H9 (cell line): ENCODE measurements around the gene DPYD. TPM values are rescaled to one million over a fixed set of nuclear protein-coding genes. Genes with fewer than 3 reads are reported as not detected.

Experiments
- DNase-seq: peaks from one replicate; pipeline ENCODE4 v3.0.0-alpha.2; 2017
- H2AFZ ChIP-seq: one replicate; pipeline ENCODE4 v1.6.1; 2013; ENCODE audit warnings: mild to moderate bottlenecking, low read length, control low read depth, moderate library complexity
- H2AK5ac ChIP-seq: 2 replicates; pipeline ENCODE4 v1.6.1; 2013; ENCODE audit warnings: low read length, control low read depth, mixed read lengths; ENCODE audit not compliant: insufficient read length
- H2BK120ac ChIP-seq: one replicate; pipeline ENCODE4 v1.6.1; 2013; ENCODE audit warnings: low read depth, mild to moderate bottlenecking, low read length, control low read depth, inconsistent platforms; ENCODE audit not compliant: poor library complexity, severe bottlenecking
- H2BK12ac ChIP-seq: 2 replicates; pipeline ENCODE4 v1.6.1; 2013; ENCODE audit warnings: low read length, control low read depth, mixed read lengths, low read depth; ENCODE audit not compliant: insufficient read length
- H2BK15ac ChIP-seq: 2 replicates; pipeline ENCODE4 v1.6.1; 2013; ENCODE audit warnings: low read depth, low read length, control low read depth
- H2BK20ac ChIP-seq: one replicate; pipeline ENCODE4 v1.6.1; 2013; ENCODE audit warnings: low read depth, mild to moderate bottlenecking, low read length, control low read depth, inconsistent platforms; ENCODE audit not compliant: poor library complexity, severe bottlenecking
- H2BK5ac ChIP-seq: 2 replicates; pipeline ENCODE4 v1.6.1; 2013; ENCODE audit warnings: low read length, control low read depth, mixed read lengths; ENCODE audit not compliant: insufficient read length
- H3K14ac ChIP-seq: 2 replicates; pipeline ENCODE4 v1.6.1; 2013; ENCODE audit warnings: low read length, control low read depth; ENCODE audit not compliant: insufficient read depth
- H3K18ac ChIP-seq: 2 replicates; pipeline ENCODE4 v1.6.1; 2013; ENCODE audit warnings: low read depth, mild to moderate bottlenecking, mixed read lengths, low read length, control low read depth; ENCODE audit not compliant: insufficient read length
- H3K23ac ChIP-seq: 2 replicates; pipeline ENCODE4 v1.6.1; 2013; ENCODE audit warnings: low read length, control low read depth, mixed read lengths, low read depth; ENCODE audit not compliant: insufficient read length
- H3K23me2 ChIP-seq: 2 replicates; pipeline ENCODE4 v1.6.1; 2013; ENCODE audit warnings: low read depth, mild to moderate bottlenecking, mixed read lengths, low read length, control low read depth; ENCODE audit not compliant: insufficient read length, poor library complexity, severe bottlenecking
- H3K27ac ChIP-seq: 2 replicates; pipeline ENCODE4 v1.5.1; 2013; ENCODE audit warnings: low read length, control low read depth, mixed read lengths, low read depth; ENCODE audit not compliant: insufficient read length
- H3K27me3 ChIP-seq: 2 replicates; pipeline ENCODE4 v1.6.1; 2013; ENCODE audit warnings: low read length, control low read depth, inconsistent platforms; ENCODE audit not compliant: insufficient read depth
- H3K4ac ChIP-seq: 2 replicates; pipeline ENCODE4 v1.6.1; 2013; ENCODE audit warnings: low read depth, mild to moderate bottlenecking, control low read depth, inconsistent platforms, low read length, moderate library complexity
- H3K4me1 ChIP-seq: 2 replicates; pipeline ENCODE4 v1.6.1; 2013; ENCODE audit warnings: low read length, control low read depth, inconsistent platforms; ENCODE audit not compliant: insufficient read depth
- H3K4me2 ChIP-seq: 2 replicates; pipeline ENCODE4 v1.6.1; 2013; ENCODE audit warnings: low read length, control low read depth, mixed read lengths; ENCODE audit not compliant: insufficient read length, insufficient read depth
- H3K56ac ChIP-seq: 2 replicates; pipeline ENCODE4 v1.6.1; 2013; ENCODE audit warnings: low read depth, mild to moderate bottlenecking, mixed read lengths, low read length, control low read depth; ENCODE audit not compliant: insufficient read length
- H3K79me1 ChIP-seq: 2 replicates; pipeline ENCODE4 v1.6.1; 2013; ENCODE audit warnings: low read depth, mild to moderate bottlenecking, moderate library complexity, low read length, control low read depth, inconsistent platforms; ENCODE audit not compliant: insufficient read depth, poor library complexity, severe bottlenecking
- H3K79me2 ChIP-seq: 2 replicates; pipeline ENCODE4 v1.6.1; 2013; ENCODE audit warnings: low read length, control low read depth, inconsistent platforms; ENCODE audit not compliant: insufficient read depth
- H3K9ac ChIP-seq: 2 replicates; pipeline ENCODE4 v1.6.1; 2013; ENCODE audit warnings: low read length, control low read depth, mixed read lengths; ENCODE audit not compliant: insufficient read length; ENCODE audit errors: extremely low read depth
- H3K9me3 ChIP-seq: one replicate; pipeline ENCODE4 v1.6.1; 2013; ENCODE audit warnings: low read depth, low read length, inconsistent platforms; ENCODE audit not compliant: control insufficient read depth
- H3T11ph ChIP-seq: one replicate; pipeline ENCODE4 v1.6.1; 2013; ENCODE audit warnings: mild to moderate bottlenecking, low read length, control low read depth, inconsistent platforms
- H4K20me1 ChIP-seq: one replicate; pipeline ENCODE4 v1.6.1; 2013; ENCODE audit not compliant: control insufficient read depth, insufficient read length, insufficient read depth
- H4K5ac ChIP-seq: 2 replicates; pipeline ENCODE4 v1.6.1; 2013; ENCODE audit warnings: low read depth, mild to moderate bottlenecking, mixed read lengths, low read length, control low read depth; ENCODE audit not compliant: insufficient read length
- H4K8ac ChIP-seq: replicated peaks from 2 replicates; pipeline ENCODE4 v1.6.1; 2013; ENCODE audit warnings: low read length, control low read depth, mixed read lengths, low read depth; ENCODE audit not compliant: insufficient read length
- H4K91ac ChIP-seq: 2 replicates; pipeline ENCODE4 v1.6.1; 2013; ENCODE audit warnings: low read depth, mild to moderate bottlenecking, moderate library complexity, mixed read lengths, low read length, control low read depth; ENCODE audit not compliant: insufficient read length
- H3K27ac Mint-ChIP-seq, 3 experiments: 2 replicates in 2 of 3; 3 replicates in 1 of 3; pipeline ENCODE4 v1.8.0; 2020 to 2021; ENCODE audit warnings: mixed read lengths in 3 of 3, mild to moderate bottlenecking in 1 of 3, moderate library complexity in 1 of 3
- H3K27me3 Mint-ChIP-seq: 2 replicates; pipeline ENCODE4 v1.8.0; 2021; ENCODE audit warnings: low read depth, mild to moderate bottlenecking, moderate library complexity, mixed read lengths
- H3K36me3 Mint-ChIP-seq, 3 experiments: 2 replicates in 2 of 3; 3 replicates in 1 of 3; pipeline ENCODE4 v1.8.0; 2020 to 2021; ENCODE audit warnings: low read depth in 3 of 3, mixed read lengths in 3 of 3; ENCODE audit not compliant: insufficient read depth in 1 of 3
- H3K4me1 Mint-ChIP-seq, 2 experiments: 2 replicates each; pipeline ENCODE4 v1.8.0; 2020; ENCODE audit warnings: mixed read lengths in 2 of 2
- H3K4me3 Mint-ChIP-seq, 2 experiments: 2 replicates in 1 of 2; 3 replicates in 1 of 2; pipeline ENCODE4 v1.8.0; 2020 to 2021; ENCODE audit warnings: mild to moderate bottlenecking in 2 of 2, mixed read lengths in 2 of 2, moderate library complexity in 1 of 2
- H3K9me3 Mint-ChIP-seq, 2 experiments: 2 replicates in 1 of 2; 3 replicates in 1 of 2; pipeline ENCODE4 v1.8.0; 2020; ENCODE audit warnings: mild to moderate bottlenecking in 2 of 2, mixed read lengths in 2 of 2, moderate library complexity in 1 of 2
- CTCF ChIP-seq: fragments of 200-600 bp; sonication (generic); conservative IDR thresholded peaks from 3 replicates; pipeline ENCODE4 v1.8.0; 2021; ENCODE audit warnings: antibody characterized with exemption, mild to moderate bottlenecking
- WGBS: extraction: QIAGEN DNeasy Blood & Tissue Kit; methylation state at CpG from one replicate; pipeline ENCODE4 v1.1.7; 2013; ENCODE audit warnings: missing lambda C conversion rate, low lambda C conversion rate, mixed read lengths; ENCODE audit not compliant: insufficient read length; ENCODE audit errors: extremely low coverage; 5-methylcytosine and 5-hydroxymethylcytosine counted together
- total RNA-seq: library from RNA; stranded (reverse); gene quantifications from 2 replicates; pipeline ENCODE4 v1.2.1, GENCODE V29; 2021

Gene DPYD
- total RNA-seq, 1 experiment from 2014 or later: 0.37 TPM

GRCh38 chr1:97056386-97056785 is 864.4 kb downstream of the DPYD start:
- WGBS: no CpG with 5 or more reads among the region's 2 CpGs
- no peak overlapping the region for H3K14ac ChIP-seq
- H3K9me3 ChIP-seq: peaks cover 23% of the 10 kb centered on the region
- H3K4me1 ChIP-seq: no peaks in the 10 kb centered on the region
- no peak overlapping the region for H3T11ph ChIP-seq
- H3K9ac ChIP-seq: no peak overlapping the region
- Mint-ChIP-seq H3K4me3 (no peak overlapping the region), H3K9me3 (peaks cover 43 to 53% of the 10 kb centered on the region in 2 experiments), H3K4me1 (peaks cover 6 to 14% of the 10 kb centered on the region in 2 experiments), H3K36me3 (peaks cover 14 to 50% (median 37%) of the 10 kb centered on the region in 3 experiments), H3K27me3 (no peaks in the 10 kb centered on the region; the same call in 1 of the 2 replicates), H3K27ac (no peak overlapping the region)
- no peak overlapping the region for H2AFZ ChIP-seq
- H3K23ac ChIP-seq: no peak overlapping the region
- no peak overlapping the region for H2BK5ac ChIP-seq
- H4K5ac ChIP-seq: no peak overlapping the region
- TF ChIP-seq CTCF: no peak
- no peaks in the 10 kb centered on the region for H3K27me3 ChIP-seq
- H2AK5ac ChIP-seq: no peak overlapping the region
- H3K4ac ChIP-seq: no peak overlapping the region
- H3K18ac ChIP-seq: no peak overlapping the region
- no peak overlapping the region for H3K56ac ChIP-seq
- H4K20me1 ChIP-seq: no peaks in the 10 kb centered on the region
- no peaks in the 10 kb centered on the region for H3K23me2 ChIP-seq
- no peaks in the 10 kb centered on the region for H3K79me2 ChIP-seq
- no peak overlapping the region for H3K4me2 ChIP-seq
- no peak overlapping the region for H4K8ac ChIP-seq
- no peak overlapping the region for H2BK12ac ChIP-seq
- no peaks in the 10 kb centered on the region for H3K79me1 ChIP-seq
- no peak overlapping the region for H3K27ac ChIP-seq
- H2BK120ac ChIP-seq: no peak overlapping the region
- DNase-seq: no peak
- no peak overlapping the region for H2BK20ac ChIP-seq
- no peak overlapping the region for H4K91ac ChIP-seq
- no peak overlapping the region for H2BK15ac ChIP-seq
